ENCODE data around the gene PACRG. TPM values are rescaled to one million over a fixed set of nuclear protein-coding genes. Genes with fewer than 3 reads are reported as not detected.

PACRG gene
- polyA plus RNA-seq, 1 of the 3 experiments (the other 2 are of a cell fraction): 0.56 TPM

- TF ChIP-seq CTCF (IDR thresholded peaks at IDR 0.05) (no peak), GABPA (IDR thresholded peaks at IDR 0.05; ENCODE audit: low read depth) (no peak), EP300 (IDR thresholded peaks at IDR 0.05; ENCODE audit: borderline replicate concordance in 1 of 2, low read depth in 1 of 2, low read length in 1 of 2) (no peak), GATA2 (CRISPR knock-in tag; IDR thresholded peaks at IDR 0.05) (no peak), MXI1 (IDR thresholded peaks at IDR 0.05; ENCODE audit: low read depth, low read length) (no peak), IRF3 (IDR thresholded peaks at IDR 0.05; ENCODE audit: low read depth, low read length) (no peak), USF2 (IDR thresholded peaks at IDR 0.05; ENCODE audit: borderline replicate concordance, low read depth, low read length) (no peak), SIN3A (IDR thresholded peaks at IDR 0.05; ENCODE audit: borderline replicate concordance, low read depth, low read length) (no peak), RXRA (IDR thresholded peaks at IDR 0.05; ENCODE audit: borderline replicate concordance, low read depth) (no peak), EZH2phosphoT487 (IDR thresholded peaks at IDR 0.05; ENCODE audit: borderline replicate concordance, low read depth) (no peak), POLR2AphosphoS5 (IDR thresholded peaks at IDR 0.05; ENCODE audit: low read depth, low read length) (no peak)
- TF ChIP-seq, protein P1, sequence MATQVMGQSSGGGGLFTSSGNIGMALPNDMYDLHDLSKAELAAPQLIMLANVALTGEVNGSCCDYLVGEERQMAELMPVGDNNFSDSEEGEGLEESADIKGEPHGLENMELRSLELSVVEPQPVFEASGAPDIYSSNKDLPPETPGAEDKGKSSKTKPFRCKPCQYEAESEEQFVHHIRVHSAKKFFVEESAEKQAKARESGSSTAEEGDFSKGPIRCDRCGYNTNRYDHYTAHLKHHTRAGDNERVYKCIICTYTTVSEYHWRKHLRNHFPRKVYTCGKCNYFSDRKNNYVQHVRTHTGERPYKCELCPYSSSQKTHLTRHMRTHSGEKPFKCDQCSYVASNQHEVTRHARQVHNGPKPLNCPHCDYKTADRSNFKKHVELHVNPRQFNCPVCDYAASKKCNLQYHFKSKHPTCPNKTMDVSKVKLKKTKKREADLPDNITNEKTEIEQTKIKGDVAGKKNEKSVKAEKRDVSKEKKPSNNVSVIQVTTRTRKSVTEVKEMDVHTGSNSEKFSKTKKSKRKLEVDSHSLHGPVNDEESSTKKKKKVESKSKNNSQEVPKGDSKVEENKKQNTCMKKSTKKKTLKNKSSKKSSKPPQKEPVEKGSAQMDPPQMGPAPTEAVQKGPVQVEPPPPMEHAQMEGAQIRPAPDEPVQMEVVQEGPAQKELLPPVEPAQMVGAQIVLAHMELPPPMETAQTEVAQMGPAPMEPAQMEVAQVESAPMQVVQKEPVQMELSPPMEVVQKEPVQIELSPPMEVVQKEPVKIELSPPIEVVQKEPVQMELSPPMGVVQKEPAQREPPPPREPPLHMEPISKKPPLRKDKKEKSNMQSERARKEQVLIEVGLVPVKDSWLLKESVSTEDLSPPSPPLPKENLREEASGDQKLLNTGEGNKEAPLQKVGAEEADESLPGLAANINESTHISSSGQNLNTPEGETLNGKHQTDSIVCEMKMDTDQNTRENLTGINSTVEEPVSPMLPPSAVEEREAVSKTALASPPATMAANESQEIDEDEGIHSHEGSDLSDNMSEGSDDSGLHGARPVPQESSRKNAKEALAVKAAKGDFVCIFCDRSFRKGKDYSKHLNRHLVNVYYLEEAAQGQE (IDR thresholded peaks at IDR 0.05; ENCODE audit: low read depth, low read length): no peak
These were observed 604.8 kb downstream of the PACRG start (continued) for GRCh38 chr6:163332575-163332974.

GRCh38 chr6:163333038-163333437 is 605.3 kb downstream of the PACRG start:
- no peaks in the 10 kb centered on the region for H3K27me3 ChIP-seq (ENCODE audit: insufficient read depth)
- WGBS (ENCODE audit: low lambda C conversion rate): 39% methylated on average over 4 of the region's 4 CpGs
- no peaks in the 10 kb centered on the region for H3F3A ChIP-seq (replicated peaks; ENCODE audit: insufficient read depth)
- no peak overlapping the region for H2AFZ ChIP-seq (ENCODE audit: low read depth)
- H3K9ac ChIP-seq: no peak overlapping the region
- no peak for DNase-seq
- H3K36me3 ChIP-seq (replicated peaks in 1 of 2; ENCODE audit: control insufficient read depth in 1 of 2, insufficient read depth in 2 of 2, low read length in 1 of 2): no peaks in the 10 kb centered on the region
- no peaks in the 10 kb centered on the region for H3K9me2 ChIP-seq
- ChIA-PET CTCF (no interaction called here), POLR2A (no interaction called here)
- H3K79me2 ChIP-seq (ENCODE audit: insufficient read depth): no peaks in the 10 kb centered on the region
- no peaks in the 10 kb centered on the region; a peak in 1 of 4 replicates for H3K4me1 ChIP-seq (ENCODE audit: control insufficient read depth in 1 of 2, insufficient read depth in 2 of 2, low read depth in 1 of 2, low read length in 1 of 2)
- no peak overlapping the region for H3K4me2 ChIP-seq
- no peaks in the 10 kb centered on the region for H3K9me3 ChIP-seq
- H4K20me1 ChIP-seq (ENCODE audit: insufficient read depth): no peaks in the 10 kb centered on the region
- H3K27ac ChIP-seq (ENCODE audit: low read depth in 2 of 2, low read length in 1 of 2): no peak overlapping the region
- H3K4me3 ChIP-seq (ENCODE audit: low read depth in 2 of 2, low read length in 1 of 2): no peak overlapping the region
- no peak for TF ChIP-seq IRF3 (IDR thresholded peaks at IDR 0.05; ENCODE audit: low read depth, low read length)
- TF ChIP-seq, protein P2, sequence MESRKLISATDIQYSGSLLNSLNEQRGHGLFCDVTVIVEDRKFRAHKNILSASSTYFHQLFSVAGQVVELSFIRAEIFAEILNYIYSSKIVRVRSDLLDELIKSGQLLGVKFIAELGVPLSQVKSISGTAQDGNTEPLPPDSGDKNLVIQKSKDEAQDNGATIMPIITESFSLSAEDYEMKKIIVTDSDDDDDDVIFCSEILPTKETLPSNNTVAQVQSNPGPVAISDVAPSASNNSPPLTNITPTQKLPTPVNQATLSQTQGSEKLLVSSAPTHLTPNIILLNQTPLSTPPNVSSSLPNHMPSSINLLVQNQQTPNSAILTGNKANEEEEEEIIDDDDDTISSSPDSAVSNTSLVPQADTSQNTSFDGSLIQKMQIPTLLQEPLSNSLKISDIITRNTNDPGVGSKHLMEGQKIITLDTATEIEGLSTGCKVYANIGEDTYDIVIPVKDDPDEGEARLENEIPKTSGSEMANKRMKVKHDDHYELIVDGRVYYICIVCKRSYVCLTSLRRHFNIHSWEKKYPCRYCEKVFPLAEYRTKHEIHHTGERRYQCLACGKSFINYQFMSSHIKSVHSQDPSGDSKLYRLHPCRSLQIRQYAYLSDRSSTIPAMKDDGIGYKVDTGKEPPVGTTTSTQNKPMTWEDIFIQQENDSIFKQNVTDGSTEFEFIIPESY (IDR thresholded peaks at IDR 0.05; ENCODE audit: borderline replicate concordance, low read depth): no peak
- no peak for TF ChIP-seq GATA2 (CRISPR knock-in tag; IDR thresholded peaks at IDR 0.05)
- TF ChIP-seq SMC3 (IDR thresholded peaks at IDR 0.05; ENCODE audit: low read depth, low read length): no peak
- TF ChIP-seq CHD2 (IDR thresholded peaks at IDR 0.05; ENCODE audit: low read length, partially characterized antibody): no peak
- TF ChIP-seq FOXM1 (IDR thresholded peaks at IDR 0.05; ENCODE audit: low read depth): no peak
- TF ChIP-seq GABPA (IDR thresholded peaks at IDR 0.05; ENCODE audit: low read depth): no peak
- TF ChIP-seq TAF1 (IDR thresholded peaks at IDR 0.05; ENCODE audit: borderline replicate concordance, low read depth, low read length): no peak
- TF ChIP-seq, protein P3, sequence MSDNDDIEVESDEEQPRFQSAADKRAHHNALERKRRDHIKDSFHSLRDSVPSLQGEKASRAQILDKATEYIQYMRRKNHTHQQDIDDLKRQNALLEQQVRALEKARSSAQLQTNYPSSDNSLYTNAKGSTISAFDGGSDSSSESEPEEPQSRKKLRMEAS (IDR thresholded peaks at IDR 0.05; ENCODE audit: low read depth): no peak
- no peak for TF ChIP-seq NFIC (IDR thresholded peaks at IDR 0.05; ENCODE audit: borderline replicate concordance)
